Uterus (tissue), 2 donors: ENCODE measurements around the gene MRFAP1.

Experiments
- POLR2A ChIP-seq, 2 donors: fragments of 450-650 bp; IDR thresholded peaks; one replicate each; pipeline ENCODE4 v1.6.1; 2016; ENCODE audit warnings: antibody characterized with exemption in 2 of 2, mild to moderate bottlenecking in 1 of 2, moderate library complexity in 1 of 2
- TF ChIP-seq, protein P1 (sequence below), 4 experiments: fragments of 200-600 bp in 2 of 4; fragments of 450-650 bp in 2 of 4; sonication (generic) in 2 of 4; IDR thresholded peaks; one replicate each; pipeline ENCODE4 v1.5.1; 2016 to 2019; ENCODE audit warnings: antibody characterized with exemption in 4 of 4, mild to moderate bottlenecking in 2 of 4, moderate library complexity in 1 of 4

DNA sequence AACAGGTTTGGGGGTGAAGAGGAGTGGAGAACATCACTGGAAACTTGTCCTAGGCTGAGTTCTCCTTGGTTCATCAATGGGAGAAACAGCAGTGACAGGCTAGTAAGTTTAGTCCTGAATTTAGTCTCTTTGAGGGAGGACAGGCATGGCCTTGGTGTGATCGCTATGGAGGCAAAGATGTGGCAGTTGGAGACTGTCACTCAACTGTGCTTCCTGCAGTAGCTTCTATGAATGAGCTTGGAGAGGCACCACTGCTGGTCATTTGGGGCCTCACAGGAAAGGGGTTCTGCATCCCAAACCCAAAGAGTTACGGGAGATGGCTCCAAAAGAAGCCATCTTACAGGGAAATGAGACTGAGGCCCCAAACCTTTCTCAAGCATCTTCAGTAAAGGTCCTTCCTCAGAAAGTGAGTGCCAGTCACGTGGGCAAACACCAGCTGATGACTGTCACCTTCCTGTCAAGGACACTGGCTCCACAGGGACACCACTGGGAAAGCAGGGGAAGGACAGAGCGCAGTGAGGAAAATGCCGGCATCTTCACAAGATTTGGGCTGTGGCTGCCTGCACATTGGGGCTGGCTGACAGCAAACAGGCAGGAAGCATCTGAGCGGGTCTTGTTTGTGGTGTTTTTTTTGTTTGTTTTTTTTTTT, 7.2 kb downstream of the MRFAP1 start:
- TF ChIP-seq, protein P1, sequence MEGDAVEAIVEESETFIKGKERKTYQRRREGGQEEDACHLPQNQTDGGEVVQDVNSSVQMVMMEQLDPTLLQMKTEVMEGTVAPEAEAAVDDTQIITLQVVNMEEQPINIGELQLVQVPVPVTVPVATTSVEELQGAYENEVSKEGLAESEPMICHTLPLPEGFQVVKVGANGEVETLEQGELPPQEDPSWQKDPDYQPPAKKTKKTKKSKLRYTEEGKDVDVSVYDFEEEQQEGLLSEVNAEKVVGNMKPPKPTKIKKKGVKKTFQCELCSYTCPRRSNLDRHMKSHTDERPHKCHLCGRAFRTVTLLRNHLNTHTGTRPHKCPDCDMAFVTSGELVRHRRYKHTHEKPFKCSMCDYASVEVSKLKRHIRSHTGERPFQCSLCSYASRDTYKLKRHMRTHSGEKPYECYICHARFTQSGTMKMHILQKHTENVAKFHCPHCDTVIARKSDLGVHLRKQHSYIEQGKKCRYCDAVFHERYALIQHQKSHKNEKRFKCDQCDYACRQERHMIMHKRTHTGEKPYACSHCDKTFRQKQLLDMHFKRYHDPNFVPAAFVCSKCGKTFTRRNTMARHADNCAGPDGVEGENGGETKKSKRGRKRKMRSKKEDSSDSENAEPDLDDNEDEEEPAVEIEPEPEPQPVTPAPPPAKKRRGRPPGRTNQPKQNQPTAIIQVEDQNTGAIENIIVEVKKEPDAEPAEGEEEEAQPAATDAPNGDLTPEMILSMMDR (IDR thresholded peaks at IDR 0.05): no peak
- TF ChIP-seq POLR2A (IDR thresholded peaks at IDR 0.05): no peak
